GM12878 (cell line): ENCODE measurements around the gene PDX1. TPM values are rescaled to one million over a fixed set of nuclear protein-coding genes. Genes with fewer than 3 reads are reported as not detected.

Experiments used
- ATAC-seq: fragments of 200-7000 bp; cut with Tn5 transposase; 3 replicates; pipeline ENCODE4 v1.9.1; 2020; ENCODE audit warnings: mild to moderate bottlenecking, moderate library complexity
- BruUV-seq: library from RNA; stranded (reverse); fragments of 400-500 nt; replicated peaks from 2 replicates; lab custom pipeline; 2021; lab: Mats Ljungman, UMichigan
- CTCF ChIA-PET: fragments of 300-600 bp; sonication (Branson Sonifier 250); formaldehyde crosslinking; extraction: SDS; loops from one replicate; lab custom pipeline; 2021; ENCODE audit warnings: inconsistent platforms; lab: Yijun Ruan, JAX
- POLR2A ChIA-PET: fragments of 350-600 bp; formaldehyde crosslinking; extraction: SDS; loops from one replicate; lab custom pipeline; 2021; ENCODE audit warnings: inconsistent platforms; lab: Charles Lee
- RAD21 ChIA-PET: fragments of 300-600 bp; sonication (Branson Sonifier 250); formaldehyde crosslinking; loops from one replicate; lab custom pipeline; 2023; ENCODE audit warnings: antibody characterized with exemption; ENCODE audit not compliant: unreplicated experiment; lab: Charles Lee
- SMC1A ChIA-PET: fragments of 300-600 bp; sonication (Branson Sonifier 250); formaldehyde crosslinking; loops from one replicate; lab custom pipeline; 2023; ENCODE audit not compliant: unreplicated experiment, uncharacterized antibody; lab: Charles Lee
- DNase-seq: peaks from one replicate; pipeline ENCODE4 v3.0.0-alpha.2; 2011; ENCODE audit warnings: low read depth, low spot score
- FAIRE-seq: peaks from 3 replicates; lab custom pipeline; 2011; peaks lifted over from hg19 to GRCh38; lab: Jason Lieb, UNC
- H2AFZ ChIP-seq: 2 replicates; pipeline ENCODE4 v1.6.0; 2011; ENCODE audit warnings: low read depth, low read length, control low read depth; ENCODE audit not compliant: control insufficient read depth
- H3K27ac ChIP-seq: 2 replicates; pipeline ENCODE4 v1.5.1; 2011; ENCODE audit warnings: control low read depth; ENCODE audit not compliant: control insufficient read depth, insufficient read depth
- H3K27me3 ChIP-seq, 2 experiments: replicated peaks in 1 of 2; 2 replicates each; pipeline versions ENCODE4 v1.6.0 to v1.6.1; 2011; ENCODE audit warnings: low read length in 1 of 2; ENCODE audit not compliant: control insufficient read depth in 2 of 2, insufficient read depth in 2 of 2
- H3K36me3 ChIP-seq, 2 experiments: 2 replicates each; pipeline ENCODE4 v1.5.1; 2011; ENCODE audit warnings: low read length in 1 of 2; ENCODE audit not compliant: control insufficient read depth in 2 of 2, insufficient read depth in 2 of 2
- H3K4me1 ChIP-seq: 2 replicates; pipeline ENCODE4 v1.6.1; 2011; ENCODE audit warnings: mild to moderate bottlenecking, low read length, moderate library complexity, mixed read lengths; ENCODE audit not compliant: control insufficient read depth, insufficient read depth
- H3K4me2 ChIP-seq: 2 replicates; pipeline ENCODE4 v1.6.0; 2011; ENCODE audit warnings: control low read depth; ENCODE audit not compliant: control insufficient read depth, insufficient read depth
- H3K4me3 ChIP-seq: fragments of 200-600 bp; sonication (generic); 2 replicates; pipeline ENCODE4 v1.5.1; 2016
- H3K79me2 ChIP-seq: 2 replicates; pipeline ENCODE4 v1.6.0; 2011; ENCODE audit warnings: low read length; ENCODE audit not compliant: control insufficient read depth, insufficient read depth
- H3K9ac ChIP-seq: 2 replicates; pipeline ENCODE4 v1.8.0; 2011; ENCODE audit warnings: low read length, control low read depth, mixed read lengths; ENCODE audit not compliant: control insufficient read depth, insufficient read depth
- H3K9me3 ChIP-seq: replicated peaks from 3 replicates; pipeline ENCODE4 v1.5.1; 2011; ENCODE audit warnings: mild to moderate bottlenecking, low read length; ENCODE audit not compliant: control insufficient read depth, insufficient read depth
- H4K20me1 ChIP-seq: 2 replicates; pipeline ENCODE4 v1.6.0; 2011; ENCODE audit not compliant: control insufficient read depth, insufficient read depth
- BACH1 ChIP-seq: fragments of 450-650 bp; IDR thresholded peaks from 2 replicates; pipeline ENCODE4 v1.6.1; 2017; ENCODE audit warnings: mild to moderate bottlenecking, borderline replicate concordance
- CREB1 ChIP-seq: IDR thresholded peaks from 2 replicates; pipeline ENCODE4 v1.6.1; 2012; ENCODE audit warnings: low read depth, mild to moderate bottlenecking, inconsistent platforms
- GATAD2B ChIP-seq: fragments of 450-650 bp; conservative IDR thresholded peaks from 2 replicates; pipeline ENCODE4 v1.6.1; 2017; ENCODE audit warnings: low read depth, mild to moderate bottlenecking, moderate library complexity
- IKZF2 ChIP-seq, 2 experiments: fragments of 450-650 bp; IDR thresholded peaks; 2 replicates each; pipeline ENCODE4 v1.6.1; 2017; ENCODE audit warnings: mild to moderate bottlenecking in 2 of 2, moderate library complexity in 2 of 2
- JUNB ChIP-seq: IDR thresholded peaks from 2 replicates; pipeline ENCODE4 v1.6.1; 2016; ENCODE audit warnings: antibody characterized with exemption, mild to moderate bottlenecking
- LARP7 ChIP-seq: fragments of 450-650 bp; IDR thresholded peaks from 2 replicates; pipeline ENCODE4 v1.6.1; 2017; ENCODE audit warnings: mild to moderate bottlenecking
- MAX ChIP-seq: IDR thresholded peaks from 2 replicates; pipeline ENCODE4 v1.6.1; 2012; ENCODE audit warnings: low read depth, low read length, improper control_type of control experiment
- NFXL1 ChIP-seq: fragments of 450-650 bp; IDR thresholded peaks from 2 replicates; pipeline ENCODE4 v1.6.1; 2017; ENCODE audit warnings: antibody characterized with exemption, mild to moderate bottlenecking, borderline replicate concordance
- NFYB ChIP-seq: IDR thresholded peaks from 2 replicates; pipeline ENCODE4 v1.6.1; 2011; ENCODE audit warnings: low read depth, mild to moderate bottlenecking, low read length, improper control_type of control experiment, moderate library complexity; ENCODE audit not compliant: insufficient read depth
- PAX8 ChIP-seq: fragments of 450-650 bp; IDR thresholded peaks from 2 replicates; pipeline ENCODE4 v1.6.1; 2017; ENCODE audit warnings: mild to moderate bottlenecking, moderate library complexity
- PKNOX1 ChIP-seq: fragments of 450-650 bp; IDR thresholded peaks from 2 replicates; pipeline ENCODE4 v1.6.1; 2016; ENCODE audit warnings: mild to moderate bottlenecking
- SMAD1 ChIP-seq: fragments of 450-650 bp; IDR thresholded peaks from 2 replicates; pipeline ENCODE4 v1.6.1; 2018; ENCODE audit warnings: mild to moderate bottlenecking, low read depth; ENCODE audit not compliant: partially characterized antibody
- SUZ12 ChIP-seq: fragments of 200-600 bp; sonication (generic); IDR thresholded peaks from one replicate; pipeline ENCODE4 v1.6.1; 2018; ENCODE audit warnings: antibody characterized with exemption, mild to moderate bottlenecking; ENCODE audit not compliant: unreplicated experiment
- TCF7 ChIP-seq: IDR thresholded peaks from 2 replicates; pipeline ENCODE4 v1.6.1; 2014; ENCODE audit warnings: antibody characterized with exemption, borderline replicate concordance
- ZNF217 ChIP-seq: fragments of 450-650 bp; IDR thresholded peaks from 2 replicates; pipeline ENCODE4 v1.6.1; 2017; ENCODE audit warnings: antibody characterized with exemption, mild to moderate bottlenecking
- ZNF687 ChIP-seq: fragments of 450-650 bp; IDR thresholded peaks from 2 replicates; pipeline ENCODE4 v1.6.1; 2017; ENCODE audit warnings: mild to moderate bottlenecking, moderate library complexity
- WGBS: methylation state at CpG from one replicate; pipeline ENCODE4 v1.1.6; 2016; ENCODE audit warnings: low lambda C conversion rate; ENCODE audit not compliant: insufficient replicate concordance, insufficient coverage; ENCODE audit errors: missing lambda C conversion rate; 5-methylcytosine and 5-hydroxymethylcytosine counted together
- in situ Hi-C: fragments of 300-500 bp; cut with MboI; formaldehyde crosslinking; loops from 9 replicates; pipeline ENCODE4 v1.14.3; 2018; ENCODE audit warnings: mixed read lengths
- intact Hi-C: fragments of 100-400 bp; cut with micrococcal nuclease; formaldehyde crosslinking; loops from one replicate; pipeline ENCODE4 v1.14.2; 2022; ENCODE audit not compliant: unreplicated experiment
- polyA plus RNA-seq, 11 experiments: library from polyadenylated mRNA; depleted of rRNA in 4 of 11; unstranded in 6 of 11; stranded (reverse) in 5 of 11; fragments of >200 nt; fragmentation: Nextera tagmentation in 4 of 11; fragmentation: Illumina TruSeq in 1 of 11; extraction: Ambion mirVana in 4 of 11; extraction: Trizol in 1 of 11; gene quantifications; 1 replicate in 1 of 11; 2 replicates in 10 of 11; pipeline versions ENCODE4 v1.2.1 to v1.2.3, GENCODE V29; 2011 to 2016; ENCODE audit warnings: inconsistent platforms in 2 of 11, missing spikeins in 2 of 11, low read depth in 1 of 11
- total RNA-seq, 4 experiments: library from RNA; depleted of rRNA in 3 of 4; stranded (reverse); fragments of >200 nt in 3 of 4; fragmentation: Illumina TruSeq in 1 of 4; extraction: Trizol in 1 of 4; gene quantifications; 2 replicates each; pipeline versions ENCODE4 v1.2.1 to v1.2.3, GENCODE V29; 2013 to 2021

Gene PDX1
- total and polyA plus RNA-seq, 10 of the 15 experiments (the other 5 are each of a cell fraction or from before 2014, with no cell fraction given): 0.02 to 0.03 TPM; not detected in 8

- TF ChIP-seq GATAD2B: 0 out of 2 replicates have a peak, but pooled peaks have one; percentile 24
- no peak for TF ChIP-seq MAX
- TF ChIP-seq NFYB: no peak
- 0 out of 2 replicates have a peak, but pooled peaks have one; percentile 29 for TF ChIP-seq ZNF217
Measured at GRCh38 chr13:27917121-27917947, 2.5 kb upstream of the PDX1 start (continued).

GRCh38 chr13:27918041-27918917 is 1.5 kb upstream of the PDX1 start:
- ChIA-PET RAD21 (interaction anchor here (0.9 kb wide), 1 partner anchor 41 kb away, joined by 3 read pairs; no protein-coding TSS in a partner anchor), CTCF (interaction anchor here (1.3 kb wide), 1 partner anchor 35 kb away, joined by 5 read pairs; no protein-coding TSS in a partner anchor), SMC1A (no interaction called here), POLR2A (no interaction called here)
- H3K27ac ChIP-seq: no peak overlapping the region
- intact Hi-C loops (no loop called here), in situ Hi-C loops (no loop called here)
- peak overlapping the region; percentile 42; the same call in 1 of the 2 replicates for H3K4me2 ChIP-seq
- H3K4me3 ChIP-seq: no peak overlapping the region
- DNase-seq (no peak), FAIRE-seq (no peak), ATAC-seq (peak; percentile 57)
- H3K27me3 ChIP-seq: peaks cover 18 to 38% of the 10 kb centered on the region in 2 experiments
- WGBS: 18% methylated on average over 36 of the region's 46 CpGs
- H3K79me2 ChIP-seq: no peaks in the 10 kb centered on the region
- H4K20me1 ChIP-seq: no peaks in the 10 kb centered on the region
- no peaks in the 10 kb centered on the region for H3K4me1 ChIP-seq
- no TSS peak for BruUV-seq
- no peaks in the 10 kb centered on the region for H3K36me3 ChIP-seq
- H2AFZ ChIP-seq: no peak overlapping the region
- peaks cover 2% of the 10 kb centered on the region; the same call in 1 of the 3 replicates for H3K9me3 ChIP-seq
- H3K9ac ChIP-seq: no peak overlapping the region
- TF ChIP-seq SUZ12 (peak; percentile 38), TCF7 (no peak), SMAD1 (no peak), ZNF687 (peak; percentile 28; the same call in 1 of the 2 replicates), BACH1 (no peak), LARP7 (0 out of 2 replicates have a peak, but pooled peaks have one; percentile 22), JUNB (no peak), PAX8 (no peak), PKNOX1 (no peak), IKZF2 (IDR thresholded peaks at IDR 0.05) (no peak), CREB1 (no peak), NFXL1 (no peak)
